DLD1 (cell line): ENCODE measurements around the gene CNTN5.

Experiments
- in situ Hi-C: cut with HindIII; loops from 2 replicates; pipeline ENCODE4 v1.10.0; 2017; ENCODE audit warnings: low sequenced_read_pairs

The CNTN5 gene

GRCh38 chr11:99162819-99163218, 142.1 kb downstream of the CNTN5 start:
- in situ Hi-C loops = no loop called here

GRCh38 chr11:99170591-99170990, 149.8 kb downstream of the CNTN5 start:
- in situ Hi-C loops = no loop called here

GRCh38 chr11:99171330-99171729, 150.6 kb downstream of the CNTN5 start:
- in situ Hi-C loops = no loop called here

GRCh38 chr11:99176430-99176829, 155.7 kb downstream of the CNTN5 start:
- in situ Hi-C loops = no loop called here

GRCh38 chr11:99177446-99177845, 156.7 kb downstream of the CNTN5 start:
- in situ Hi-C loops = no loop called here

DNA sequence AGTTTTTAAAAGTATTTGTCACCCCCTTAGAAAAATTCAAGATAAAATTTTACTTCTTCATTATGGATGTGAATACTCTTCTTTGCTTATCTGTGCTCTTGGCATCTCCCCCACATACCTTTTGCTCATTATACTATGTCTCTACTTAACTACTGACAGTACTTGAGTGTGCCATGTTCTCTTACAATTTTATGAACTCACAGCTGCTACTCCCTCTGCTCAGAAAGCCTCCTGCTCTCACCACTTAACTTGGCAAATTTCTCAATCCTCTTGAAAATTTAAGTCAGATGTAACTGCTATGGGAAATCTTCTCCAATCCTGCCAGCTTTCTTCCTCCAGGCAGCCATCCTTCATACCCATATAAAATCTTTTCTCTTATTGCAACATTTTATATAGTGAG, 163.4 kb downstream of the CNTN5 start:
- in situ Hi-C loops = no loop called here

DNA sequence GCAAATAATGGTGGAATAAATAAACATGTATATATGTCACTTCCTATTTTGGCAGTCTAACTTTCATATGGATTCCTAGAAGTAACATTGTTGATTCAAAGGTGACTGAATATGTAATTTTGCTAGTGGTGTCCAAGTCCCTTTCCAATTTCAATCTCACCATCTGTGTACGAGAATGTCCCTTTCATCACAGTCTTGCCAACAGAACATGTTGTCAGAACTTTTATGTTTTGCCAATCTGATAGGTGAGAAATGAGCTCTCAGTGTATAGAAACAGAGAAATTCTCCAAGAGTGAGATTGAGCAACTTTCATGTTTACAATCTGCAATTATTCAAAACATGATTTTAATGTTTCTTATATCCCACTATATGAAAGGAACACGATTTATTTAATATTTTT, 167.5 kb downstream of the CNTN5 start:
- in situ Hi-C loops = no loop called here

- in situ Hi-C loops = no loop called here
Observed at GRCh38 chr11:99192716-99193115, 172.0 kb downstream of the CNTN5 start.

GRCh38 chr11:99197477-99197876, 176.7 kb downstream of the CNTN5 start:
- in situ Hi-C loops = no loop called here

DNA sequence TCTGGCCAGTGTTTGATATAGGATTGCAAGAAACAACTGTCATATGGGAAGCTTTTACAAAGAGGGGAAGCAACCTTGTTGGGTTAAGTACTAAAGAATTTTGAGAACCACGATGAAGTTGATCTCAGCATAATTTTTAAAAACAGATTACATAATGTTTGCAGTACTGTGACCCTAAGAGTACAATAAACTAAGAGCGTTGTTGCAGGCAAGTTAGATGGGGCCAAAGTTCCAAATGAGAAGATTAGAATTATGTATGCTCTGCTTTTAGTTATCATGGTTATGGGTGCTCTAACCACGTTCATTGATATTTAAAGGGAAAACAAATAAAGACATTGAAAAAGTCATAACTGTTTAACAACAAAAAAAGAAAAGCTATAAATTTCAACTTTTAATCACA, 177.5 kb downstream of the CNTN5 start:
- in situ Hi-C loops = no loop called here

DNA sequence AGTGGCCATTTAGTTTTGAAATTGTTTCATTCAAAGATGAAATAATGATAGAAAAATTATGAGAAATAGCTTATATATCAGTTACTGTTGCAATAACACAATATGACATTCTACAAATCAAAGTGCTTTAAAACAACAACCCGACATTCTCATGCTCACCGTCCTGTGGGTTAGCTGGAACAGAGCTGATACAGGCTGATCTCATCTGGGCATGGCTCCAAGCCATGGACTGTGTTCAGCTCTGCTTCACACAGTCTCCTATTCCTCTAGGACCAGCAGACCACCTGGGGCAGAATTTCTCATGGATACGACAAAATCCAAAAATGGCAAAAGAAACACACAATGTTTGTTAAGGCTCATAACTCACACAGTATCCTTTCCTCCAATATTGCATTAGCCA, 178.6 kb downstream of the CNTN5 start:
- in situ Hi-C loops = no loop called here

GRCh38 chr11:99200720-99201119, 180.0 kb downstream of the CNTN5 start:
- in situ Hi-C loops = no loop called here

DNA sequence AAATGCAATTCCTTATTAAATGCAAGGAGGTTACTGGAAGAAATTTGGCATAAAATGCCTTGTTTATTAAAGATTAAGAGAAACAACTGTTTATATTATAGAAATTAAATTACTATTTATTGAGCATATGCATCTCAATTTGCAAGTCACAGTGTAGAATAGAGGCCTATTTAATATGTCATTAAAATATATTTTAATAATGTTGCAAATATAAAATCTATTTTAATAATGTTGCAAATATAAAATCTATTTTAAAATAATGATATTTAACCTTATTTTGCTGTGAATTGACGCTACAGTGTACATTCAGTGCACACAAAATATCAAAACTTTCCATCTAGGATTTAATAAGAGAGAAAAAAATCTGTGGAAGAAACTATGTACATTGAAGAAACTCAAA, 188.1 kb downstream of the CNTN5 start:
- in situ Hi-C loops = no loop called here

- in situ Hi-C loops = no loop called here
Observed at GRCh38 chr11:99229544-99229943, 208.8 kb downstream of the CNTN5 start.

GRCh38 chr11:99234534-99234933, 213.8 kb downstream of the CNTN5 start:
- in situ Hi-C loops = no loop called here

DNA sequence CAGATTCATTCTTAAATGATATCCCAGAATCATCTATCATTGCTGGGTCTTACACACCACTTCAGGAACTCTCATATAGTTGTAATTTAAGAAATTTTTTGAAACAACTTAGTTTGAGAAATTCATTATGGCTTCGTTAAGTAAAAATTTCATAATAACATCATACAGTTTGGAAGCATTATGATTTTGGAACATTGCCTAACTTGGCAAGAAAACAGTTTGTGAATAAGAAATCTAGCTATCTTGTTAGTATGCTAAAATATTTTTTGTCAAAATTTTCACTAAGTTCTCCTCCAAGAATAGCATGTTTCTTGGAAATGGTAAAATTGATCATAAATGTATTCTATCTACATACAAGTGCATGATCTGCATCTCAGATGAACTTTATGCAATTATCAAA, 217.7 kb downstream of the CNTN5 start:
- in situ Hi-C loops = no loop called here

DNA sequence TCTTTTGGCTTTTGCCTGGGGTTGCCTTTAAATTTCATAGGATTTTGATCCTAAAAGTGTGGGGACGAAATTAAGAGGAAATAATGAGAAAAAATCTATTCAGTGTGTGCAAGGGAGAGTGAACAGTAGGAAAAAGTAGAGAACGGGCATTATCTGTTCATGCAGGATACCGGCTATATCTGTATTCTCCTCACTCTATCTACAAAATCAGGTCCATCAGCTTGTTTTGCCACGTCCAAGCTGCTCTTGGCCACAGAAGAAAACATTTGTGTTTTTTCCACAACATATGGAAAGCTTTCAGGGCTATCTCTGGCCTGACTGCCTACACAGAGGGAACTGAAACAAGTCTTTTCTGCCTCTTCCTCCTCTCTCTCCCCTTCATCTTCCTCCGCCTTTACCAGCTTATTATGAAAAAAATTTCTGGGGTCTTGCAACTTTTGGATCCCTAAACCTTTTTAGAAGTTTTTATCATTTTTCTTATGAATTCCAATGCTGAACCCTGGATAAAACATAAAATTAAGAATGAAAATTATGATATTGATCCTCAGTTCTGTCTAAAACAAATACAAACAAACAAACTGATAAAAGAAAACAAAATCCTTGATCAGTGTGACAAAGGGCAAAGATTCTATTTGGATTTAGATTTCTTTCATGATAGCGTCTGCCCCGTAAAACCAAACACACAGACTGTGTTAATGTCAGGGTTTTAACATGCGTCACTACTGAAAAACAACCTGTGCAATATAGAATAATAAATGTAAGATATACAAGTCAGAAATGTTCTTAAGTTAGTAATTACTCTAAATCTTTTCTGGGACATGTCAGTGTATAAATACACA, 219.7 kb downstream of the CNTN5 start:
- in situ Hi-C loops = no loop called here

DNA sequence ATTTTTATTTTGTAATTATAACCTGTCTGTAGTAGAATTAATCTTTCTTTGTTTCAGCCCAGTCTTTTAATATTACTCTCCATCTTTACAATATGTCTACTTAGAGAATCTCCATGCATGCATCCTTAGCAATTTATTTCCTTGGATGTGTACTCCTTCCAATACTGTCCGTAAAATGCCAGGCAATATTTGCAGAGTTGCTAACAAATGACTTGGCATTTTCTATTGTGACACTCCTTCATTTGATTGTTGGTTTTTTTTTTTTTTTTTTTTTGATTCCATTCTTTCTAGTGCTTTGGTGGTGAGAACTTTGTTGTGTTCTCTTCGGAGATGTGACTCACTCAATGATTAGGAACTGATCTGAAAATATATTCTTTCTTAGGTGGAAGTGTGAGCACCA, 220.3 kb downstream of the CNTN5 start:
- in situ Hi-C loops = no loop called here

DNA sequence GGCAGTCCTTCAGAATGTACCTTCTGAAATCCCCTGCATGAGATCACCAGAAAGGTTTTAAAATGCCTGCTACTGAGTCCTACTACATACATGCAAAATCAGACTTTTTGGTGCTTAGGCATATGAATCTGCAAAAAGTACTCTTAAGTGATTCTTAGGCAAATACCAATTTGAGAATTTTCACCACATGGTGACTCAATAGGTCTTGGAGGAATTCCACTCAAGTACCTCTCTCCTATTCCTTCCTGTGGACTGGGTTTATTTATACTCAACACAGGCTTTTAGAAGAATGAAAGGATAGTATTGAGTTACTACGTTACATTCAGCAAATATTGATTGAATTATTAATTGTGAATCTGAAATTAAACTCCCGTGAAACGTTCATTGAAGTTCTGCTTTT, 223.9 kb downstream of the CNTN5 start:
- in situ Hi-C loops = no loop called here

GRCh38 chr11:99246199-99246598, 225.4 kb downstream of the CNTN5 start:
- in situ Hi-C loops = no loop called here

GRCh38 chr11:99256614-99257013, 235.9 kb downstream of the CNTN5 start:
- in situ Hi-C loops = no loop called here

GRCh38 chr11:99257131-99257530, 236.4 kb downstream of the CNTN5 start:
- in situ Hi-C loops = no loop called here

DNA sequence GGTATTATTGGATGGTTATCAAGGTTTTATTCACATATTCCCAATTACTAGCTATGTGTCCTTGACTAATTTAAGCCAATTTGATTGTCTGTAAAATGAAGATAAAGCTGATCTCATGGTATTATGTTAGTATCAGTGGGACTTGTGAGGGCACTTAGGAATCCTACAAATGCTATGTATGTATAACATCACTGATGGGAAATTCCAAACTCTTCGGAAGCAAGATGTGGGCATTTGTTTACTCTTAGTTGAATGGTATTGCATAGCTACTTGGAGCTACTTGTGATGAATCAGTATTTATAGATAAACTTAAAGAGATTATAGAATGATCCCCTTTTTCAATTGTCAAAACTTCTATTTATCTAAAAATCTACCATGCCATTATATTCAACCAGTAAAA, 239.9 kb downstream of the CNTN5 start:
- in situ Hi-C loops = no loop called here
